Activated T-cell treated with anti-CD3 and anti-CD28 coated beads for 48 hours (primary cell): Measurements from ENCODE around the gene HIPK2.

Experiments used
- DNase-seq: peaks from one replicate; pipeline ENCODE4 v3.0.0-alpha.2; 2020; ENCODE audit warnings: low read depth

HIPK2 gene

GRCh38 chr7:139777948-139778841, at the start of gene HIPK2:
Gene HIPK2, minus strand, starts transcription at chr7:139777998. Its CDS starts 375 bp downstream, at chr7:139777623.
- peak; percentile 66 for DNase-seq

GRCh38 chr7:139827042-139827441, 49.2 kb upstream of the HIPK2 start:
- no peak for DNase-seq

- DNase-seq, result no peak
These were observed 48.0 kb upstream of the HIPK2 start for GRCh38 chr7:139825666-139826290.

GRCh38 chr7:139823959-139824521, 46.2 kb upstream of the HIPK2 start:
- no peak for DNase-seq

GRCh38 chr7:139822855-139823254, 45.1 kb upstream of the HIPK2 start:
- no peak for DNase-seq

GRCh38 chr7:139821349-139822105, 43.7 kb upstream of the HIPK2 start:
- no peak for DNase-seq

GRCh38 chr7:139820089-139820488, 42.3 kb upstream of the HIPK2 start:
- no peak for DNase-seq

- no peak for DNase-seq
These were observed 39.5 kb upstream of the HIPK2 start for GRCh38 chr7:139817249-139817648.

GRCh38 chr7:139813689-139814088, 35.9 kb upstream of the HIPK2 start:
- no peak for DNase-seq

GRCh38 chr7:139813151-139813550, 35.4 kb upstream of the HIPK2 start:
- no peak for DNase-seq

- no peak for DNase-seq
These were observed 33.3 kb upstream of the HIPK2 start for GRCh38 chr7:139811066-139811465.

GRCh38 chr7:139808846-139809442, 31.1 kb upstream of the HIPK2 start:
- no peak for DNase-seq

- no peak for DNase-seq
These were observed 30.6 kb upstream of the HIPK2 start for GRCh38 chr7:139808427-139808826.

GRCh38 chr7:139807009-139807408, 29.2 kb upstream of the HIPK2 start:
- no peak for DNase-seq

- DNase-seq, result no peak
These were observed 26.8 kb upstream of the HIPK2 start for GRCh38 chr7:139804571-139804970.

- no peak for DNase-seq
These were observed 21.8 kb upstream of the HIPK2 start for GRCh38 chr7:139799586-139799985.

- DNase-seq, result no peak
These were observed 21.1 kb upstream of the HIPK2 start for GRCh38 chr7:139798892-139799291.

- DNase-seq, result no peak
These were observed 20.4 kb upstream of the HIPK2 start for GRCh38 chr7:139798221-139798620.

- no peak for DNase-seq
These were observed 19.8 kb upstream of the HIPK2 start for GRCh38 chr7:139797607-139798006.

GRCh38 chr7:139791316-139791715, 13.5 kb upstream of the HIPK2 start:
- no peak for DNase-seq

- DNase-seq, result no peak
These were observed 6.8 kb upstream of the HIPK2 start for GRCh38 chr7:139784648-139785047.
